ENCODE results near the gene INTS6. TPM values are rescaled to one million over a fixed set of nuclear protein-coding genes. Genes with fewer than 3 reads are reported as not detected.

INTS6 gene
- total RNA-seq, 1 experiment from 2014 or later = 29.8 TPM

DNA sequence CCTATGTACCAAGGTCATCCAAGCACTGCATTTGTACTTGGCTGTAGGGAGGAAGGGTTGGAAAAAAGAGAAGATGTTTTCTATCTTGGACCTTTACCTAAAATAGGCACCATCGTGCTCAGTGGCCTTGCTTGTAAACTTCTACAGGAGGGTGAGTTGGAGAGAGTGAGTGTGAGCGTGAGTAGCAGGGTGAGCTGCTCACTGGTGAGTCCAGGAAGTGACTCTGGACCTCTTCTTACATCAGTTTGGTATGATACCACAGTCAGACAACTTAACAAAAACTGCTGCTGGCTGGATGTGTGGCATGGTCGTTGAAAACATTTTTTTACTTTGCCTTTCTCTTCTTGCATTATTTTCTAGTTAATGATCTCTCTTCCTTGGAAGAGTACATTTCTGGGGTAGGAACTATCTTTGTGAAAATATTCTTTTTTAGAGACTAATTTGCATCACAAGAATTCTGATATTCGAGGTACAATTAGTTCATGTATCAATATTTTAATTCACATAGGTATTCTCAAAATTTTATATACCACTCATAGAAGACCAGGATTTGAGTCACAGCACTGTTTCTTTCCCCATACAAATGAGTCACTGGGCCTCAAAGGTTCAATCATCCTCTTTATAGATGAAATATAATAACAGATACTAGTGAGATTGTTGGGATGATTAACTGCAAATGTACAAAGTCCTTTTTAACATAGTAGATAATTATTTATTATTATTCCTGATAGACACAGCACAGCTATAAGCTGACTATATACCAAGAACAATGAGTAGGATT, 112.7 kb downstream of the INTS6 start:
- DNase-seq (ENCODE audit: low read depth in 1 of 2, low spot score in 2 of 2) = no peak
- Histone ChIP-seq H3K36me3 (no peaks in the 10 kb centered on the region), H3K27ac (no peak overlapping the region)

DNA sequence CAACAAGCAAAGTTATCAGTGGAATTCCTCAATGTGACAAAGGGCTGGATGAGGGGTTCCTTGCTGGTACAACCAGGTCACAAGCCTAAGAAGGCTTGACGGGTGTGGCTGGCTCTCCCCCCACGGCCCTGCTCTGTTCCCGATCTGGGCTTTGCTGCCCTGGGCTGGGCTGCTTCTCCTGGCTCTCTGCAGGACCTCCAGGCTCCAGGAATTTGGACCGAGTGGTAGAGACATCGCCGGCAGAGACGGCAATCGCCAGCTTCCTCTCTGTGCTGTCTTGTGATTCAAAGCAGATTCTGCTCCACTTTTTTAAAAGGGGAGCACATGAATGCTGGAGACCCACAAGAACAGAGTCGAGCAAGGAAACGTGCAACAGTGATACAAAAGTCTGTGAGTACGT, 113.5 kb downstream of the INTS6 start, which contains the start of gene SERPINE3:
Gene SERPINE3 (plus strand): TSS at position 338 of the 400 bp plus-strand sequence. CDS start 1,401 bp downstream, outside the sequence.
- no peak for DNase-seq (ENCODE audit: low read depth in 1 of 2, low spot score in 2 of 2)
- Histone ChIP-seq H3K27me3 (replicated peaks) (no peaks in the 10 kb centered on the region), H3K9me3 (replicated peaks) (no peaks in the 10 kb centered on the region)

More for the DNA sequence above, 112.7 kb downstream of the INTS6 start:
- no peak overlapping the region for H3K4me3 ChIP-seq
- H3K4me1 ChIP-seq (replicated peaks) = no peaks in the 10 kb centered on the region
- no peaks in the 10 kb centered on the region for H3K9me3 ChIP-seq (replicated peaks)
- H3K27me3 ChIP-seq (replicated peaks) = no peaks in the 10 kb centered on the region

DNA sequence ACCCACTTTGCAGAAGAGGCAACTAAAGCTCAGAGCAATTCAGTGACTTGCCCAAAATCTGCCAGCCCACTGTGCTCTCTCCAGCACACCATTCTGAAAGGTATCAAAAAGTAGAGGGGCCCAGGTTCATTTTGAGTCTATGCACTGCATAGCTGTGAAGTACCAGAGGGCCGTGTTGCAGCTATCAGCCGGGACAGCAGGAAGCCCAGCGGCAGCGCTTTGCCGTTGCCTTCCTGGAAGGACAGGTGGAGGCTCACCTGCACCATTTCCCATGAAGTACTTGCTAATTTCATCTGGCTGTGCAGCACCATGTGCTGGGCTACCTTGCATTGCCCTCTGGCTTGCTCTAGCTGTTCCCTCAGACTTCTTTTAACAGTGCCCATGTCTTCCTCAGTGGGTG, 116.1 kb downstream of the INTS6 start:
- DNase-seq (ENCODE audit: low read depth in 1 of 2, low spot score in 2 of 2) = no peak
- H3K9me3 ChIP-seq (replicated peaks) = no peaks in the 10 kb centered on the region
- H3K4me3 ChIP-seq = no peak overlapping the region
- H3K36me3 ChIP-seq = no peaks in the 10 kb centered on the region
- H3K27me3 ChIP-seq (replicated peaks) = no peaks in the 10 kb centered on the region
- H3K4me1 ChIP-seq (replicated peaks) = no peaks in the 10 kb centered on the region
- H3K27ac ChIP-seq = no peak overlapping the region

More for the DNA sequence above, 113.5 kb downstream of the INTS6 start, which contains the start of gene SERPINE3:
- no peak within 1 kb of the TSS for H3K4me3 ChIP-seq
- H3K4me1 ChIP-seq (replicated peaks) = no peaks in the 10 kb centered on the region
- no peaks in the 10 kb centered on the region for H3K36me3 ChIP-seq
- no peak within 1 kb of the TSS for H3K27ac ChIP-seq

DNA sequence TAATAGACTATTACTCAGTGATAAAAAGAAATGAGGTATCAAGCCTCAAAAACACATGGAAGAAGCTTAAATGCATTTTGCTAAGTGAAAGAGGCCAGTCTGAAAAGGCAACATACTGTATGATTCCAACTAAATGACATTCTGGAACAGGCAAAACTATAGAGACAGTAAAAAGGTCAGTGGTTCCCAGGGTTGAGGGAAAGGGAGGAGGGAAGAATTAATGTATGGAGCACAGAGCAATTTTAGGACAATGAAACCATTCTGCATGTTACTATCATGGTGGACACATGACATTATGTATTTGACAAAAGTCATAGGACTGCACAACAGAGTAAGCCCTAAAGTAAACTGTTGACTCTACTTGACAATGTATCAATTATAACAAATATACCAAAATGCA, 119.0 kb downstream of the INTS6 start:
- Histone ChIP-seq H3K9me3 (replicated peaks) (no peaks in the 10 kb centered on the region), H3K36me3 (no peaks in the 10 kb centered on the region), H3K4me3 (no peak overlapping the region), H3K27ac (no peak overlapping the region), H3K4me1 (replicated peaks) (no peaks in the 10 kb centered on the region), H3K27me3 (replicated peaks) (no peaks in the 10 kb centered on the region)
- no peak for DNase-seq (ENCODE audit: low read depth in 1 of 2, low spot score in 2 of 2)

DNA sequence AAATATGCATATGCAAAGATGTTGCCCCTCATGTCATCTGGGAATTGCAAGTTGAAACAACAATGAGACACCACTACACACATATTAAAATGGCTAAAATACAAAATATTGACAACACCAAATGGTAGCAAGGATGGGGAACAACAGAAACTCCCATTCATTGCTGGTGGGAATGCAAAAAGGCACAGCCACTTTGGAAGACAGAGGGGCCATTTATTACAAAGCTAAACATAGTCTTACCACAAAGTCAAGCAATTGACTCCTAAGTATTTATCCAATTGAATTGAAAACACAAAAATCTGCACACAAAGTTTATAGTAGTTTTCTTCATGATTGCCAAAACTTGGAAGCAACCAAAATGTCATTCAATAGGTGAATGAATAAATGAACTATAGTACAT, 119.4 kb downstream of the INTS6 start:
- DNase-seq (ENCODE audit: low read depth in 1 of 2, low spot score in 2 of 2) = no peak
- Histone ChIP-seq H3K27ac (no peak overlapping the region), H3K9me3 (replicated peaks) (no peaks in the 10 kb centered on the region), H3K36me3 (no peaks in the 10 kb centered on the region), H3K4me3 (no peak overlapping the region), H3K27me3 (replicated peaks) (no peaks in the 10 kb centered on the region), H3K4me1 (replicated peaks) (no peaks in the 10 kb centered on the region)

DNA sequence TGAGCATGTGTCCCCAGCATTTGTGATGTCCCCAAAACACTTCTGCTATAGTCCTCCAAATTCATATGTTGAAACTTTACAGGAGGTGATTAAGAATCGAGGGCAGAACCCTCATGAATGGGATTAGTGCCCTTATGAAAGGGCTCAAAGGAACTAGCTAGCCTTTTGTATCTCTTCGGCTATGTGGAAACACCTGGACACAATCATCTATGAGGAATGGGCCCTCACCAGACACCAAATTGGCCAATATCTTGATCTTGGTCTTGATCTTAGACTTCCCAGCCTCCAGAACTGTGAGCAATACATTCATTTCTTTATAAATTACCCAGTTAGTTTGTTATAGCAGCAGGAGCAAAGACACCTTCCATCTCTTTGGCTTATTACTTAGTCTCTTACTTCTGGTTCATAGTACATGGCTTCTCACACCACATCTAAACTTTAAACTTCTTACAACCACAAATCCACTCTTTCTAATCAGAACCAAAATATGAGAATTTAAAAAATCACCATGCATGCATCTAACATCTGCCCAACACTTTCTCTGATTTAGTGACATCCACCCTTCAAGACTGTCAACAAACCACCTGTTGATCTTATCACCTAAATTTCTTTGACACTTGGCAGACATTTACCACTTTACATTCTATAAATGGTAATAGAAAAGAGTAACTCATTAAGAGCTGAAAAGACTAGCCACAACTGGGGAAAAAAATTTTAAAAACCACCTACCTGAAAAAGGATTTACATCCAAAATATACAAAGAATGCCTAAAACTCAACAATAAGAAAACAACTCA, 120.1 kb downstream of the INTS6 start:
- H3K27ac ChIP-seq = no peak overlapping the region
- no peak for DNase-seq (ENCODE audit: low read depth in 1 of 2, low spot score in 2 of 2)

DNA sequence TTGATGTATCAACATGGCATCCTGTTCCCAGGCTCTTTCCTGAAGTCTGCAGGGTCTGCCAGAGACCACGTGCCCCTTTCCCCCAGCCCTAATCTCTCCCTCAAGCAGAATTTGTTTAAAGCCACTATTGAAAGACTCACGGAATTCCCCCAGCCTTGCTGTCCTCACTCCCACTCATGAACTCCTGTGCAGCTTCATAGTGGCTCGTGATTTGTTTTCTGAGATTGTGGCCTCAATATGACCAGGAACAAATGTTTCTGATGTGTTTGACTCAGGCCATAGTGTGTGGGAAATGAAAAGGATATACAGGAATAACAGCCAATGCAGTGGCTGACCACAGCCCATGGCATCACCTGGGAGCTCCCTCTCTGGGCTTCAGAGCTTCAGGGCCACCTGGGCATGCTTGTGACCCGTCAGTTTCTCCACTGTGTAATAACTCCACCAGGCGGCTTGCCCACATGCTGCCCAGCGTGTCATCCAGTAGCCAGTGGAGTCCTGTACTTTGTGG, 121.4 kb downstream of the INTS6 start:
- Histone ChIP-seq H3K4me1 (replicated peaks) (no peaks in the 10 kb centered on the region), H3K27me3 (replicated peaks) (no peaks in the 10 kb centered on the region), H3K9me3 (replicated peaks) (no peaks in the 10 kb centered on the region), H3K36me3 (no peaks in the 10 kb centered on the region), H3K27ac (no peak overlapping the region), H3K4me3 (no peak overlapping the region)
- no peak for DNase-seq (ENCODE audit: low read depth in 1 of 2, low spot score in 2 of 2)

More for the DNA sequence above, 120.1 kb downstream of the INTS6 start:
- no peaks in the 10 kb centered on the region for H3K36me3 ChIP-seq
- no peaks in the 10 kb centered on the region for H3K9me3 ChIP-seq (replicated peaks)
- no peaks in the 10 kb centered on the region for H3K27me3 ChIP-seq (replicated peaks)
- no peaks in the 10 kb centered on the region for H3K4me1 ChIP-seq (replicated peaks)
- no peak overlapping the region for H3K4me3 ChIP-seq

DNA sequence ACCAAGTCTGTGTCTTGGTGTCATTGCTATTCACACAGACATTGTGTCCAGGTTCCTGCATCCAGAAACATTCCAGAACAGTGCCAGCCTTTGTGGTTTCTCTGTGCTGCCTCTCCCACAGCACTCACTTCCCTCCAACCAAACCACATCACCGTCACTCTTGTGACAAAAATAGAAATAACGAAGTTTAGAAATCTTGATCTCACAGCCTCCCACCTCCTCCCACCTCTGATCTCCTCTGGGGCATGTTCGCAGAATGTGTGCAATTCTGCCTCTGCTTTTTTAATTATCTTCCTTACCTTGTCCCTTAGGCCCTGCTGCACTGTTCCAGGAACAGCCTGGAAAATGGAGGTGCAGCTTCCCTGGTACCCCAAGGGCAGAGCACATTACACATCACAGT, 122.0 kb downstream of the INTS6 start:
- Histone ChIP-seq H3K4me1 (replicated peaks) (no peaks in the 10 kb centered on the region), H3K9me3 (replicated peaks) (no peaks in the 10 kb centered on the region), H3K36me3 (no peaks in the 10 kb centered on the region), H3K27ac (no peak overlapping the region), H3K4me3 (no peak overlapping the region), H3K27me3 (replicated peaks) (no peaks in the 10 kb centered on the region)
- no peak for DNase-seq (ENCODE audit: low read depth in 1 of 2, low spot score in 2 of 2)

DNA sequence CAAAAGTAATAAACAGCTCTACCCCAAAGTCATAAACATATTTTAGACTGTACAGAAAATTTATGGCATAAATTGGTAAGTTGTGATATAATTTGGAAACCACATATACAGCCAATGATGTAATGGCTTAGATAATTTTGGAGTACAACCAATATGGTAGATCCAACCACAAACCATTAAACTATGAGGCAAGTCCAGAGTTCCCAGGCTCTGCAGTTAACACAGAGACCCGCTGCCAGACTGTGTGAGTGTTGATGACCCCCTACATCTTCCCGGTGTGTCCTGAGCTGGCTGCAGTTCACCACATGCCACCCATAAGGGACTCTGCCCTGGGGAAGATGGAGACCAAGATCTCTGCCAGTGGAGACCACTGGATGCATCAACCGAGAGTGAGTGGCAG, 123.2 kb downstream of the INTS6 start:
- Histone ChIP-seq H3K27me3 (replicated peaks) (no peaks in the 10 kb centered on the region), H3K9me3 (replicated peaks) (no peaks in the 10 kb centered on the region), H3K36me3 (no peaks in the 10 kb centered on the region), H3K4me3 (no peak overlapping the region), H3K4me1 (replicated peaks) (no peaks in the 10 kb centered on the region), H3K27ac (no peak overlapping the region)
- no peak for DNase-seq (ENCODE audit: low read depth in 1 of 2, low spot score in 2 of 2)

DNA sequence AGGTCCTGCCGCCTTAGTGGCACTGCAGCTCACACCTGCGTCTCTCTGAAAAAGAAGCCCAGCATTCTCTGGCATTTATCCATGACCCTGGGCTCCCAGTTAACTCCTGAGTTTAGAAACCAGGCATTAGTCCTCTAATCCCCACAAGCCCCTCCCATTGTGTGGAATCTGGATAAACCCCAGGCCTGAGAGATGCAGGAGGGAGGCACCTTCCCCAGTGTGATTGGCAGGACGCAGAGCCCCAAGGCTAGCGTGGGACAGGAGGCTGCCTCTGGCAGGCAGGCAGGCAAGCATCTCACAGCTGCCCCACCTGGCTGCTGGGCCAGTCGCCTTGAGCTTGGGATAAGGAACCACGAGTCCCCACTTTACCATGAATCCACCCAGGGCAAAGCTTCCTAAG, 124.3 kb downstream of the INTS6 start:
- H3K9me3 ChIP-seq (replicated peaks) = no peaks in the 10 kb centered on the region
- H3K4me1 ChIP-seq (replicated peaks) = no peaks in the 10 kb centered on the region
- H3K27me3 ChIP-seq (replicated peaks) = no peaks in the 10 kb centered on the region
- DNase-seq (ENCODE audit: low read depth in 1 of 2, low spot score in 2 of 2) = no peak
- no peak overlapping the region for H3K27ac ChIP-seq
- H3K4me3 ChIP-seq = no peak overlapping the region
- no peaks in the 10 kb centered on the region for H3K36me3 ChIP-seq

DNA sequence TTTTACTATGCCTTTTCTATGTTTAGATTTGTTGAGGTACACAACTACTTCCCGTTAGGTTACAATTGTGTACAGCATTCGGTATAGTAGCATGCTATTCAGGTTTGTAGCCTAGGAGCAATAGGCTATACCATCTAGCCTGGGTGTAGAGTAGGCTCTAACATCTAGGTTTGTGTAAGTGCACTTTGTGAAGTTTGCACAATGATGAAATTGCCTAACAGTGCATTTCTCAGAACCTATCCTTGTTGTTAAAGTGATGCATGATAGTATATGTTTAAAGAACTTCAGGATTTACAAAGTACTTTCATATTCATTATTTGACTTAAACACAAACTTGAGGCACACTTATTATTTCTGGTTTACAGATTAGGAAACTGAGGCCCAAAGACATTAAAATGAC, 124.9 kb downstream of the INTS6 start:
- no peaks in the 10 kb centered on the region for H3K36me3 ChIP-seq
- no peak overlapping the region for H3K27ac ChIP-seq
- H3K4me3 ChIP-seq = no peak overlapping the region
- H3K4me1 ChIP-seq (replicated peaks) = no peaks in the 10 kb centered on the region
- DNase-seq (ENCODE audit: low read depth in 1 of 2, low spot score in 2 of 2) = no peak
- H3K27me3 ChIP-seq (replicated peaks) = no peaks in the 10 kb centered on the region
- no peaks in the 10 kb centered on the region for H3K9me3 ChIP-seq (replicated peaks)

DNA sequence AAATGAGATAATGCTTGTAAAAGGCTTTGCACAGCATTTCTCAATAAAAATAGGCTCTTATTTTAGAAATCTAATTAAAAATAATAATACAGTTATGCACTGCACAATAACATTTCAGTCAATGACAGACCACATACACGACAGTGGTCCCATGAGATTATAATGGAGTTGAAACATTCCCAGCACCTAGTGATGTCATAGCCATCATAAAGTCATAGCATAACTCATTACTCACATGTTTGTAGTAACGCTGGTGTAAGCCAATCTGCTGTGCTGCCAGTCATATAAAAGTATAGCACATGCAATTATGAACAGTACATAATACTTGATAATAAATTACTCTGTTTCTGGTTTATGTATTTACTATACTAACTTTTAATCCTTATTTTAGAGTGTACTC, 126.1 kb downstream of the INTS6 start:
- no peaks in the 10 kb centered on the region for H3K27me3 ChIP-seq (replicated peaks)
- H3K4me3 ChIP-seq = no peak overlapping the region
- no peak for DNase-seq (ENCODE audit: low read depth in 1 of 2, low spot score in 2 of 2)
- no peaks in the 10 kb centered on the region for H3K4me1 ChIP-seq (replicated peaks)
- H3K9me3 ChIP-seq (replicated peaks) = no peaks in the 10 kb centered on the region
- H3K36me3 ChIP-seq = no peaks in the 10 kb centered on the region
- H3K27ac ChIP-seq = no peak overlapping the region

DNA sequence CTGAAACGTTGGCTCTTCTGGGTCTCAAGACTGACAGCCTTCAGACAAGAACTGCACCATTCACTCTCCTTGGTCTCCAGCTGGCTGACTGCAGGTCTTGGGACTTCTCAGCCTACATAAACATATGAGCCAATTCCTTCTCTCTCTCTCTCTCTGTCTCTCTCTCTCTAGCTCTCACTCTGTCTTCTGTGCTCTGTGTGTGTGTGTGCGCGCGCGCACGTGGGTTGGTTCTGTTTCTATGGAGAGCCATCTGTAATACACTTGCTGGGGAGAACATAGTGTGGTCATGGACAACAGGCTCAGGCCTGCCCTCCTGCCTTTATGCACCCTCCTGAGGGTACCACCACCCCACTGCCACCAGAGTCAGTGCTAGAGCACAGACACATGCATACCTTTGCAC, 127.0 kb downstream of the INTS6 start:
- H3K4me3 ChIP-seq = no peak overlapping the region
- DNase-seq (ENCODE audit: low read depth in 1 of 2, low spot score in 2 of 2) = no peak
- no peaks in the 10 kb centered on the region for H3K27me3 ChIP-seq (replicated peaks)
- H3K9me3 ChIP-seq (replicated peaks) = no peaks in the 10 kb centered on the region
- H3K36me3 ChIP-seq = no peaks in the 10 kb centered on the region
- no peak overlapping the region for H3K27ac ChIP-seq
- H3K4me1 ChIP-seq (replicated peaks) = no peaks in the 10 kb centered on the region

All from SJSA1 (cell line).